ENCODE results near the gene TRIM5. TPM values are rescaled to one million over a fixed set of nuclear protein-coding genes. Genes with fewer than 3 reads are reported as not detected.
A peak's percentile ranks its signal among the peaks of the same experiment; 100 is the strongest.

TRIM5 gene
- total RNA-seq, 6 experiments from 2014 or later = 15.3 to 19.2 (median 18.2) TPM

DNA sequence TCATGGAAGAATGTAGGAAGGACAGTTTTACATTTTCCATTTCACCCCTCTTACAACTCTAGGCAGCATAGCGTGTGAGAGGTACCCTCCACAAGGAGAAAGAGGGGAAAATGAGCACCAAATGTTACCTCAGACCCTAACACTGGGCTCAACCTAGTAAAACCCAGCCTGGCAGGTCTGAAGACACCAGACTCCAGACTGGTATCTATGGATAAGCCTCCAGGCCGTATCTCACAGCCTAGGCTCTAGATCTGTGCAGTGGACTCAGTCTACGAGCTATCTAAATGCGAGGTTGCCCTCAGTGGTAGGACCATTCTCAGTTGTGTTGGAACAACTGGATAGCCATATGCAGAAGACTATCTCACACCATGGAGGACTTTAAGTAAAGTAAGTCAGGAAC lies 10.5 kb downstream of the TRIM5 start:
- H3K27ac ChIP-seq = no peak overlapping the region
- H3K36me3 ChIP-seq = peaks cover 0 to 30% (median 10%) of the 10 kb centered on the region in 4 donors
- no peaks in the 10 kb centered on the region for H3K4me1 ChIP-seq
- intact Hi-C loops (cut with DNase I) = no loop called here
- 95% methylated on average over 3 of the region's 4 CpGs for WGBS (ENCODE audit: insufficient coverage, low coverage, low lambda C conversion rate, missing lambda C conversion rate)
- no peak for DNase-seq
- no peaks in the 10 kb centered on the region for H3K27me3 ChIP-seq
- TF ChIP-seq POLR2A (IDR thresholded peaks at IDR 0.05) = no peak
- TF ChIP-seq, protein P1, sequence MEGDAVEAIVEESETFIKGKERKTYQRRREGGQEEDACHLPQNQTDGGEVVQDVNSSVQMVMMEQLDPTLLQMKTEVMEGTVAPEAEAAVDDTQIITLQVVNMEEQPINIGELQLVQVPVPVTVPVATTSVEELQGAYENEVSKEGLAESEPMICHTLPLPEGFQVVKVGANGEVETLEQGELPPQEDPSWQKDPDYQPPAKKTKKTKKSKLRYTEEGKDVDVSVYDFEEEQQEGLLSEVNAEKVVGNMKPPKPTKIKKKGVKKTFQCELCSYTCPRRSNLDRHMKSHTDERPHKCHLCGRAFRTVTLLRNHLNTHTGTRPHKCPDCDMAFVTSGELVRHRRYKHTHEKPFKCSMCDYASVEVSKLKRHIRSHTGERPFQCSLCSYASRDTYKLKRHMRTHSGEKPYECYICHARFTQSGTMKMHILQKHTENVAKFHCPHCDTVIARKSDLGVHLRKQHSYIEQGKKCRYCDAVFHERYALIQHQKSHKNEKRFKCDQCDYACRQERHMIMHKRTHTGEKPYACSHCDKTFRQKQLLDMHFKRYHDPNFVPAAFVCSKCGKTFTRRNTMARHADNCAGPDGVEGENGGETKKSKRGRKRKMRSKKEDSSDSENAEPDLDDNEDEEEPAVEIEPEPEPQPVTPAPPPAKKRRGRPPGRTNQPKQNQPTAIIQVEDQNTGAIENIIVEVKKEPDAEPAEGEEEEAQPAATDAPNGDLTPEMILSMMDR (IDR thresholded peaks at IDR 0.05) = no peak
- peak in 1 of 4 donors; percentile 19 for ATAC-seq
- H3K4me3 ChIP-seq = no peak overlapping the region
- H3K9me3 ChIP-seq = no peaks in the 10 kb centered on the region

DNA sequence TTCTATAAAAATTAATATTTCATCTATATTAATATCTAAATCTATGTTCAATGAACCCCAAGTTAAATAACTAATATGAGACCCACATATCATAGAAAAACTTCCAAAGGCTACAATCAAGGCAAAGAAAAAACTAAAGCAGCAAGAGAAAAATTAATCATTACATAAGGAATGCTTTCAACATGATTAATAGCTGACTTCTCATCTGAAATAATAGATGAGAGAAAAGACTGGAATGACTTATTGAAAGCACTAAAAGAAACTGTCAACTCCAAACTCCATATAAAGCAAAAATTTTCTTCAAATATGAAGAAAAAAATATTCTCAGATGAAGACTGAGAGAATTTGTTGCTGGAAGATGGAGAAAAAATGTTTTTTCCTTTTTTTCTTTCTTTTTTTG lies 13.0 kb downstream of the TRIM5 start:
- no peak overlapping the region for H3K27ac ChIP-seq
- DNase-seq (no peak), ATAC-seq (no peak)
- H3K4me3 ChIP-seq = no peak overlapping the region
- TF ChIP-seq, protein P1 (IDR thresholded peaks at IDR 0.05) = no peak
- no peak for TF ChIP-seq POLR2A (IDR thresholded peaks at IDR 0.05)
- H3K4me1 ChIP-seq = no peaks in the 10 kb centered on the region
- H3K36me3 ChIP-seq = peaks cover 0 to 30% (median 5%) of the 10 kb centered on the region in 4 donors
- no peaks in the 10 kb centered on the region for H3K27me3 ChIP-seq
- H3K9me3 ChIP-seq = no peaks in the 10 kb centered on the region
- intact Hi-C loops (cut with DNase I) = no loop called here

DNA sequence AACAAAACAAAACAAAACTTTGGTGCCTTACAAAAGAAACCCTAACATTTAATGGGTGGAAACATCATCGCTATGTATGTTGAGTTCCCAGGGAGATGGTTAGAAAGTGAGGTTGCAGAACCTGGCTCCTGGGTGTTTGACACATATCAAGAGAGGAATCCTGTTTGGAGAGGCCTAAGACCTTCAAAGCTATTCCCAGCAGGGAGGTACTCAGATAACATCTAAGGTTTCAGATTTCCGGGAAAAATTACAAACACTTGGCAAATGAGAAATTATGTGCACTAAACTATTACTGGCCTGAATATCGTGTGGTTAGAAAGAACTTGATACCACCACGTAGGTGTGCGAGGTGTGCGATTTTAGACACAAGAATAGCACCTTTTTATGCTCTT lies 18.5 kb downstream of the TRIM5 start:
- intact Hi-C loops (cut with DNase I) = no loop called here
- no peak for ATAC-seq
- Histone ChIP-seq H3K27ac (no peak overlapping the region), H3K4me1 (no peaks in the 10 kb centered on the region), H3K9me3 (no peaks in the 10 kb centered on the region), H3K27me3 (no peaks in the 10 kb centered on the region), H3K36me3 (peaks cover 0 to 57% (median 13%) of the 10 kb centered on the region in 4 donors), H3K4me3 (no peak overlapping the region)
- WGBS (ENCODE audit: insufficient coverage, low coverage, low lambda C conversion rate, missing lambda C conversion rate) = 95% methylated on average over 6 of the region's 6 CpGs
- TF ChIP-seq, protein P1 (IDR thresholded peaks at IDR 0.05) = no peak
- no peak for TF ChIP-seq POLR2A (IDR thresholded peaks at IDR 0.05)
- no peak for DNase-seq

DNA sequence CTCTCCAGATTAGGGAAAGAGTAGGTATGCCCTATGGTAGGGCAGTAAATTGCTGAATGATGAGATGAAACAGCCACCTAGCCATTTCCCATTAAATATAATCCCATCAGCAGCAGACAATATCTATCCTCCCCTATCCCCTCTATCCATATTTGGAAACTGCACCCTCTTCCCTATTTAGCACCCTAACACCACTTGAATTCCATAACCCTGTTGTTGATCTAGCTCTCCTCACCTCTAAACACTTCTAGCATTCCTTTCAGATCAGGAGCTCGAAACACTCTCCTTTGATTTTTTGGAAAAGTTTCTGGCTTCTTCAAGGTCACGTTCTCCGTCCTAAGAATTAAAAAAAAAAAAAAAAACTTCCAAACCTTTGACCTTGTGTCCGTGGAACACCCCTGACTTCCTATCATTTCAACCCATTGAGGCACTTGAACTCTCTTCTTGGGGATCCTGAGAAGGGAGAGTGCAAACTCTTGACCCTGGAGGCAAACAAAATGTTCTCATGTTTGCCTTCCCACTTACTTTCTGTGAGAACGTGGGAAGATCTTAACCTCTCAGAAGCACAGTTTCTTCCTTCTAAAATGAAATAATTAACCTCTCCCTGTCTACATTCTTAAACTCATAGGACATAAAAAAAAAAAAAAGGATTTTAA lies 19.0 kb downstream of the TRIM5 start:
- intact Hi-C loops (cut with DNase I) = no loop called here
- TF ChIP-seq POLR2A (IDR thresholded peaks at IDR 0.05) = no peak
- TF ChIP-seq, protein P1 (IDR thresholded peaks at IDR 0.05) = no peak
- Histone ChIP-seq H3K4me1 (no peaks in the 10 kb centered on the region), H3K36me3 (peaks cover 0 to 57% (median 13%) of the 10 kb centered on the region in 4 donors), H3K27ac (no peak overlapping the region), H3K27me3 (no peaks in the 10 kb centered on the region), H3K9me3 (no peaks in the 10 kb centered on the region), H3K4me3 (no peak overlapping the region)
- ATAC-seq (no peak), DNase-seq (no peak)
- 82% methylated on average over 5 of the region's 5 CpGs for WGBS (ENCODE audit: insufficient coverage, low coverage, low lambda C conversion rate, missing lambda C conversion rate)
